Measurements from ENCODE around the gene OVCH1.

DNA sequence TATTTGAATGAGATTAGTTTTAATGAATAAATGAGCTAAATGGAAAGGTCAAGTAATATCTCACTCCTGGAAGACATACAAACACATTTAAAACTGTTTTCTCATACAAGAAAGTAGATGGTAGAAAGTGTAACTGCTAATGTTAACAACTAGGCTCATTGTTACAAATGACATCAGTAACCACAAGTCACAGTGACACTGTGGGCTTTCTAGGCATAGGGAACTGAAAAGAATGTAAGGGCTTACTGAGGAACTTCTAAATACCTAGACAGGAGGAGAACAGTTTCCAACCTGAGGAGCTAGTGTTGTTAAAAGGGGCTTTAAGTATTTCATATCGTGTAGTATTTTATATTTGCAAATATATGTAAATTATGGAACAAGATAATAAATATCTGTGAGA is 99.0 kb downstream of the OVCH1 start:
- TF ChIP-seq, protein P1, sequence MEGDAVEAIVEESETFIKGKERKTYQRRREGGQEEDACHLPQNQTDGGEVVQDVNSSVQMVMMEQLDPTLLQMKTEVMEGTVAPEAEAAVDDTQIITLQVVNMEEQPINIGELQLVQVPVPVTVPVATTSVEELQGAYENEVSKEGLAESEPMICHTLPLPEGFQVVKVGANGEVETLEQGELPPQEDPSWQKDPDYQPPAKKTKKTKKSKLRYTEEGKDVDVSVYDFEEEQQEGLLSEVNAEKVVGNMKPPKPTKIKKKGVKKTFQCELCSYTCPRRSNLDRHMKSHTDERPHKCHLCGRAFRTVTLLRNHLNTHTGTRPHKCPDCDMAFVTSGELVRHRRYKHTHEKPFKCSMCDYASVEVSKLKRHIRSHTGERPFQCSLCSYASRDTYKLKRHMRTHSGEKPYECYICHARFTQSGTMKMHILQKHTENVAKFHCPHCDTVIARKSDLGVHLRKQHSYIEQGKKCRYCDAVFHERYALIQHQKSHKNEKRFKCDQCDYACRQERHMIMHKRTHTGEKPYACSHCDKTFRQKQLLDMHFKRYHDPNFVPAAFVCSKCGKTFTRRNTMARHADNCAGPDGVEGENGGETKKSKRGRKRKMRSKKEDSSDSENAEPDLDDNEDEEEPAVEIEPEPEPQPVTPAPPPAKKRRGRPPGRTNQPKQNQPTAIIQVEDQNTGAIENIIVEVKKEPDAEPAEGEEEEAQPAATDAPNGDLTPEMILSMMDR (IDR thresholded peaks at IDR 0.05), result no peak
- TF ChIP-seq CREM (CRISPR knock-in tag; IDR thresholded peaks at IDR 0.05), result no peak
- TF ChIP-seq ESRRA (CRISPR knock-in tag; IDR thresholded peaks at IDR 0.05; ENCODE audit: borderline replicate concordance), result no peak
- no peak for TF ChIP-seq MLX (CRISPR knock-in tag; IDR thresholded peaks at IDR 0.05)
- TF ChIP-seq, protein P2, sequence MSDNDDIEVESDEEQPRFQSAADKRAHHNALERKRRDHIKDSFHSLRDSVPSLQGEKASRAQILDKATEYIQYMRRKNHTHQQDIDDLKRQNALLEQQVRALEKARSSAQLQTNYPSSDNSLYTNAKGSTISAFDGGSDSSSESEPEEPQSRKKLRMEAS (CRISPR knock-in tag; IDR thresholded peaks at IDR 0.05), result no peak
- TF ChIP-seq ZNF416 (CRISPR knock-in tag; IDR thresholded peaks at IDR 0.05), result no peak
- no peak for TF ChIP-seq NFYB (CRISPR knock-in tag; conservative IDR thresholded peaks at IDR 0.05; ENCODE audit: low read depth)
- TF ChIP-seq TCF7 (CRISPR knock-in tag; IDR thresholded peaks at IDR 0.05; ENCODE audit: low read depth), result no peak
- TF ChIP-seq, protein P3, sequence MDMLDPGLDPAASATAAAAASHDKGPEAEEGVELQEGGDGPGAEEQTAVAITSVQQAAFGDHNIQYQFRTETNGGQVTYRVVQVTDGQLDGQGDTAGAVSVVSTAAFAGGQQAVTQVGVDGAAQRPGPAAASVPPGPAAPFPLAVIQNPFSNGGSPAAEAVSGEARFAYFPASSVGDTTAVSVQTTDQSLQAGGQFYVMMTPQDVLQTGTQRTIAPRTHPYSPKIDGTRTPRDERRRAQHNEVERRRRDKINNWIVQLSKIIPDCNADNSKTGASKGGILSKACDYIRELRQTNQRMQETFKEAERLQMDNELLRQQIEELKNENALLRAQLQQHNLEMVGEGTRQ (CRISPR knock-in tag; IDR thresholded peaks at IDR 0.05), result no peak
